ENCODE data around the gene CHST8. TPM values are rescaled to one million over a fixed set of nuclear protein-coding genes. Genes with fewer than 3 reads are reported as not detected.

The CHST8 gene
- total RNA-seq, 2 experiments from 2014 or later, result not detected

DNA sequence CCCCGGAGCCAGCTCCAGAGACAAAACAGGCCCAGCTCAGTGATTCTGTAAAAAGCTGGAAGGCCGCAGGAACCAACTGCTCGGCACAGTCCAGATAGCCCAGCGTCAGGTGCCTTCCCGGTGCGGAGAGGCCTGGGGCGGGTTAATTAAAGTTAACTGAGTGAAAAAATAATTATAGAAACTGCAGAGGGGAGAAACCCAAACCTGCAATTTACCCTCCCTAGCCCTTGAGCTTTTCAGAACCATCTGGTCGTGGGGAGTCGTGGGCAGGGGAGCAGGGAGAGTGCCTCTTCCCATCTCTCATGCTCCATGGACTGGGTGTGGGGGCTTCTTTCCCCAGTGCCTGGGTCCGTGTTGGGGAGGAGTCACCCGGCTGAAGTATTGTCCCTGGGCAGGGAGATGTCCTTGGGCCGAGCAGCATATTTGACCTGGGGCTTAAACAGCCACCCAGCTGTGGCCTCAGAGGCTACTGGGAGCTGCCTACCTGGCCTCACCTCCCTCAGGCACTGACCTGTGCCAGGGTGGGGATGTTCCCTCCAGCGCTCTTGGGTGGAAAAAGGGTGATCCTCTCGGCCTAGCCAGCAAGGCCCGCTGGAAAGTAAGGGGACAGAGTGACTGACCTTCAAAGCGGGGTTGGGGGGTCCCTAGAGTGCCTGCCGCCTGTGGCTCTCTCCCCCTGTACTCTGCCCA lies 65.9 kb downstream of the CHST8 start:
- no peak overlapping the region for H3K27ac ChIP-seq (ENCODE audit: low read depth in 1 of 2, low read length in 2 of 2)
- no peaks in the 10 kb centered on the region for H3K4me1 ChIP-seq (ENCODE audit: insufficient read depth, low read length)
- Mint-ChIP-seq H3K9me3 (no peaks in the 10 kb centered on the region), H3K4me1 (ENCODE audit: low read depth) (no peaks in the 10 kb centered on the region), H3K27me3 (peaks cover 28% of the 10 kb centered on the region), H3K4me3 (no peak overlapping the region), H3K27ac (no peak overlapping the region), H3K36me3 (ENCODE audit: low read depth) (no peaks in the 10 kb centered on the region)
- CTCF ChIA-PET, result no interaction called here
- DNase-seq, result peak in 1 of 14 experiments; percentile 20
- H3K4me3 ChIP-seq (ENCODE audit: low read length), result no peak overlapping the region
- H3K36me3 ChIP-seq (ENCODE audit: insufficient read depth, low read length), result no peaks in the 10 kb centered on the region
- H3K9me3 ChIP-seq (ENCODE audit: control insufficient read depth in 1 of 2, insufficient read depth in 1 of 2, low read length in 2 of 2), result peaks cover 0 to 29% of the 10 kb centered on the region in 2 experiments
- no peak for ATAC-seq (ENCODE audit: poor library complexity)
- TF ChIP-seq, protein P1, sequence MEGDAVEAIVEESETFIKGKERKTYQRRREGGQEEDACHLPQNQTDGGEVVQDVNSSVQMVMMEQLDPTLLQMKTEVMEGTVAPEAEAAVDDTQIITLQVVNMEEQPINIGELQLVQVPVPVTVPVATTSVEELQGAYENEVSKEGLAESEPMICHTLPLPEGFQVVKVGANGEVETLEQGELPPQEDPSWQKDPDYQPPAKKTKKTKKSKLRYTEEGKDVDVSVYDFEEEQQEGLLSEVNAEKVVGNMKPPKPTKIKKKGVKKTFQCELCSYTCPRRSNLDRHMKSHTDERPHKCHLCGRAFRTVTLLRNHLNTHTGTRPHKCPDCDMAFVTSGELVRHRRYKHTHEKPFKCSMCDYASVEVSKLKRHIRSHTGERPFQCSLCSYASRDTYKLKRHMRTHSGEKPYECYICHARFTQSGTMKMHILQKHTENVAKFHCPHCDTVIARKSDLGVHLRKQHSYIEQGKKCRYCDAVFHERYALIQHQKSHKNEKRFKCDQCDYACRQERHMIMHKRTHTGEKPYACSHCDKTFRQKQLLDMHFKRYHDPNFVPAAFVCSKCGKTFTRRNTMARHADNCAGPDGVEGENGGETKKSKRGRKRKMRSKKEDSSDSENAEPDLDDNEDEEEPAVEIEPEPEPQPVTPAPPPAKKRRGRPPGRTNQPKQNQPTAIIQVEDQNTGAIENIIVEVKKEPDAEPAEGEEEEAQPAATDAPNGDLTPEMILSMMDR (IDR thresholded peaks at IDR 0.05), result no peak
- peaks cover 9 to 23% of the 10 kb centered on the region in 2 experiments for H3K27me3 ChIP-seq (ENCODE audit: control insufficient read depth in 1 of 2, insufficient read depth in 2 of 2, low read length in 2 of 2)
- intact Hi-C loops (cut with DNase I, micrococcal nuclease), result no loop called here
- POLR2A ChIA-PET, result no interaction called here

DNA sequence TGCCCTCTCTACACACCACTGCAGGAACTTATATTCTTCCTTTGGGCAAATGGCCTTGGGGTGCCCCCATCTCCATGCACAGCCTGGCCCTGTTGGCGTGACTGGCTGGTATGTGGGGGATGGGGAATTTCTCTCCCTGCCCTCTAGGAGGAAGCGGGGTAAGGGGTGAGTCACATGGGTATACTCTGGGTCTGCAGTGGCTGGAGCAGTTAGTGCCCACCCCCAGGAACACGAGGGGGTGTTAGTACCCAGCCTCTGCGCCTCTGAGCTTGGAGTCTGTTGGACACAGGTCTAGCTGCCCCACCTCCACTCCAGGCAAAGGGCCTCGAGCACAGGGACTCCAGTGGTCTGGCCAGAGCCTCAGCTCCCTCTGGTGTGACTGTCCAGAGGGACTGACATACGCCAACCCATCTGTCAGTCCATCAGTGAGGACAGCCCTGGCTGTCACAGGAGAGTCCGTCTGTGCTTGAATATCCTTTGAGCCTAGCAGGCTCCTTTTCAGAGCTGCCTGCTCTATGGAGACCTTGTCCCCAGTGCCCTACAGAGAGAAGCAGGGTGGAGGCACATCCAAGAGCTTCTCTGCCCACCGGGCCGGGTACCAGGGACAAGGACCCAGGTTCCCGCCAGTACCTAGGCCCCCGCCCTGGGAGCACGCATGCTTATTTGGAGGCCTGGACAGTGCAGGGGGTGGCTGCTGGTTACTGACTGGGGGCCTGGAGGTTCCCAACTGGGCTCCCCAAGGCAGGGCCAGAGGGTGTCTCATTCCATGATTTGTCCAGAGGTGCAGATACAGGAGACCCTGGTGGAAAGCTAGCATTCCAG lies 66.6 kb downstream of the CHST8 start:
- Mint-ChIP-seq H3K27me3 (peaks cover 21% of the 10 kb centered on the region), H3K4me3 (no peak overlapping the region), H3K9me3 (no peaks in the 10 kb centered on the region), H3K4me1 (ENCODE audit: low read depth) (no peaks in the 10 kb centered on the region), H3K27ac (no peak overlapping the region), H3K36me3 (ENCODE audit: low read depth) (no peaks in the 10 kb centered on the region)
- Histone ChIP-seq H3K27me3 (ENCODE audit: control insufficient read depth in 1 of 2, insufficient read depth in 2 of 2, low read length in 2 of 2) (peaks cover 9 to 21% of the 10 kb centered on the region in 2 experiments), H3K4me1 (ENCODE audit: insufficient read depth, low read length) (no peaks in the 10 kb centered on the region), H3K4me3 (ENCODE audit: low read length) (no peak overlapping the region), H3K9me3 (ENCODE audit: control insufficient read depth in 1 of 2, insufficient read depth in 1 of 2, low read length in 2 of 2) (peaks cover 0 to 29% of the 10 kb centered on the region in 2 experiments), H3K36me3 (ENCODE audit: insufficient read depth, low read length) (no peaks in the 10 kb centered on the region), H3K27ac (ENCODE audit: low read depth in 1 of 2, low read length in 2 of 2) (no peak overlapping the region)
- TF ChIP-seq, protein P1 (IDR thresholded peaks at IDR 0.05), result no peak
- ATAC-seq (ENCODE audit: poor library complexity) (no peak), DNase-seq (peak in 1 of 14 experiments; percentile 15)
- ChIA-PET POLR2A (no interaction called here), CTCF (no interaction called here)
- intact Hi-C loops (cut with DNase I, micrococcal nuclease), result no loop called here

DNA sequence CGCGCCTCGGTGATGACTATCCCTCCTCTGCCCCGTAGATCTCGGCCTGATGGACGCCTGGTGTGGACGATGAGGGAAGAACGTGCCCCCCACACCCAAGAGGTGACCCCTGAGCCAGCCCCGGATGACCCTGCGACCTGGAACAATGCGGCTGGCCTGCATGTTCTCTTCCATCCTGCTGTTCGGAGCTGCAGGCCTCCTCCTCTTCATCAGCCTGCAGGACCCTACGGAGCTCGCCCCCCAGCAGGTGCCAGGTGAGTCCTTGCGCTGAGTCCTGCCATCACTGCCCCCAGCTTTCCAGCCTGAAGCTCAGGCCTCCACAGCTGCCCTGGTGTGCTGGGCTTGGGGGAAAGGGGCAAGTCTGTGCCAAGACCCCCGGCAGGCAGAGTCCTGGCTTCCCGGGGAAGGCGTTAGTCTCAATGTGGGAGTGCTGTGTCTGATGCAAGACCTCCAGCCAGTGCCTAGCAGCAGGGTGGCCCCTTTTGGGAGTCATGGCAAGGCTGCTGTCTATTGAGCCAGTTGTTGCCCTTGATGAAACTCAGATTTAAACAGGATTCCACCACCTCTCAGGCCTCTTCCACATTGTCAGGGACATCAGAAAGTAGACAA lies 67.5 kb downstream of the CHST8 start:
- peak in 1 of 14 experiments; percentile 28 for DNase-seq
- H3K4me1 Mint-ChIP-seq (ENCODE audit: low read depth), result no peaks in the 10 kb centered on the region
- no peak for ATAC-seq (ENCODE audit: poor library complexity)
- no peaks in the 10 kb centered on the region for H3K36me3 Mint-ChIP-seq (ENCODE audit: low read depth)
- H3K4me3 Mint-ChIP-seq, result no peak overlapping the region
- TF ChIP-seq, protein P1 (IDR thresholded peaks at IDR 0.05), result no peak
- H3K36me3 ChIP-seq (ENCODE audit: insufficient read depth, low read length), result no peaks in the 10 kb centered on the region
- H3K27ac Mint-ChIP-seq, result no peak overlapping the region
- H3K4me3 ChIP-seq (ENCODE audit: low read length), result no peak overlapping the region
- POLR2A ChIA-PET, result no interaction called here
- peaks cover 2 to 16% of the 10 kb centered on the region in 2 experiments for H3K27me3 ChIP-seq (ENCODE audit: control insufficient read depth in 1 of 2, insufficient read depth in 2 of 2, low read length in 2 of 2)
- no peak overlapping the region for H3K27ac ChIP-seq (ENCODE audit: low read depth in 1 of 2, low read length in 2 of 2)
- intact Hi-C loops (cut with DNase I, micrococcal nuclease), result no loop called here
- peaks cover 19% of the 10 kb centered on the region for H3K27me3 Mint-ChIP-seq
- CTCF ChIA-PET, result no interaction called here
- no peaks in the 10 kb centered on the region for H3K4me1 ChIP-seq (ENCODE audit: insufficient read depth, low read length)
- no peaks in the 10 kb centered on the region for H3K9me3 Mint-ChIP-seq
- peaks cover 0 to 23% of the 10 kb centered on the region in 2 experiments for H3K9me3 ChIP-seq (ENCODE audit: control insufficient read depth in 1 of 2, insufficient read depth in 1 of 2, low read length in 2 of 2)

All from CD4-positive, alpha-beta T cell (primary cell).